H1 (cell line): ENCODE results near the gene L3MBTL1. TPM values are rescaled to one million over a fixed set of nuclear protein-coding genes. Genes with fewer than 3 reads are reported as not detected.

Experiments
- CEBPB ChIP-seq: IDR thresholded peaks from 2 replicates; pipeline ENCODE4 v1.6.1; 2012; ENCODE audit warnings: low read depth, low read length
- CHD2 ChIP-seq: IDR thresholded peaks from 2 replicates; pipeline ENCODE4 v1.6.1; 2012; ENCODE audit warnings: low read length, improper control_type of control experiment
- CHD7 ChIP-seq: fragments of 300-600 bp; sonication (generic); IDR thresholded peaks from 2 replicates; pipeline ENCODE4 v1.7.1; 2012; ENCODE audit warnings: low read length, moderate library complexity, mild to moderate bottlenecking, inconsistent platforms; ENCODE audit not compliant: insufficient replicate concordance
- CREB1 ChIP-seq: IDR thresholded peaks from 2 replicates; pipeline ENCODE4 v1.6.1; 2012; ENCODE audit warnings: inconsistent platforms
- JUND ChIP-seq: IDR thresholded peaks from 2 replicates; pipeline ENCODE4 v1.6.1; 2011; ENCODE audit warnings: mild to moderate bottlenecking, improper control_type of control experiment, low read length
- KDM4A ChIP-seq: IDR thresholded peaks from one replicate; pipeline ENCODE4 v1.7.1; 2012; ENCODE audit warnings: low read depth, mild to moderate bottlenecking, moderate library complexity, low read length, inconsistent platforms; ENCODE audit not compliant: severe bottlenecking
- NANOG ChIP-seq: IDR thresholded peaks from 2 replicates; pipeline ENCODE4 v1.6.1; 2011; ENCODE audit warnings: low read length, low read depth, mild to moderate bottlenecking, inconsistent platforms; ENCODE audit not compliant: insufficient read depth, poor library complexity, severe bottlenecking
- NRF1 ChIP-seq: IDR thresholded peaks from 2 replicates; pipeline ENCODE4 v1.6.1; 2011; ENCODE audit warnings: mild to moderate bottlenecking, low read depth, low read length, improper control_type of control experiment
- POU5F1 ChIP-seq: IDR thresholded peaks from 2 replicates; pipeline ENCODE4 v1.6.1; 2011; ENCODE audit warnings: low read depth, mild to moderate bottlenecking, low read length, moderate library complexity
- RAD21 ChIP-seq, 2 experiments: IDR thresholded peaks in 1 of 2; conservative IDR thresholded peaks in 1 of 2; 2 replicates each; pipeline ENCODE4 v1.6.1; 2011; ENCODE audit warnings: low read depth in 2 of 2, low read length in 2 of 2, improper control_type of control experiment in 1 of 2, inconsistent platforms in 1 of 2, mild to moderate bottlenecking in 1 of 2, moderate library complexity in 1 of 2
- SIN3A ChIP-seq, 2 experiments: IDR thresholded peaks in 1 of 2; conservative IDR thresholded peaks in 1 of 2; 2 replicates each; pipeline ENCODE4 v1.6.1; 2011 to 2012; ENCODE audit warnings: low read length in 2 of 2, improper control_type of control experiment in 1 of 2, low read depth in 1 of 2, mild to moderate bottlenecking in 1 of 2
- SIX5 ChIP-seq: IDR thresholded peaks from 2 replicates; pipeline ENCODE4 v1.6.1; 2011; ENCODE audit warnings: mild to moderate bottlenecking, low read depth, low read length
- polyA plus RNA-seq, 7 experiments: library from polyadenylated mRNA; depleted of rRNA in 3 of 7; stranded (reverse) in 5 of 7; unstranded in 2 of 7; fragments of >200 nt in 5 of 7; fragments of 200-250 nt in 2 of 7; gene quantifications; 1 replicate in 5 of 7; 2 replicates in 1 of 7; 4 replicates in 1 of 7; pipeline versions ENCODE4 v1.2.1 to v1.2.3, GENCODE V29; 2011 to 2013; ENCODE audit warnings: missing spikeins in 2 of 7, mixed read lengths in 2 of 7
- total RNA-seq: library from RNA; stranded (reverse); fragmentation: NEBNext Ultra II Directional; extraction: Animal tissue kit (Norgen Biotek cat#: 25700); gene quantifications from 2 replicates; pipeline ENCODE4 v1.2.1, GENCODE V29; 2021

Gene L3MBTL1
- total and polyA plus RNA-seq, 2 of the 8 experiments (the other 6 are each of a cell fraction or from before 2014, with no cell fraction given) = 11.9 to 17.0 TPM

- no peak for TF ChIP-seq CHD7
- no peak for TF ChIP-seq CEBPB
- TF ChIP-seq JUND = no peak
- no peak for TF ChIP-seq SIX5
- TF ChIP-seq CREB1 = no peak
- no peak for TF ChIP-seq NRF1
- TF ChIP-seq KDM4A = no peak
- TF ChIP-seq SIN3A (conservative IDR thresholded peaks at IDR 0.05 in 1 of 2, IDR thresholded peaks at IDR 0.05 in 1 of 2; ENCODE audit: low read depth in 1 of 2, low read length in 2 of 2) = no peak
- TF ChIP-seq RAD21 (IDR thresholded peaks at IDR 0.05 in 1 of 2, conservative IDR thresholded peaks at IDR 0.05 in 1 of 2; ENCODE audit: low read depth in 2 of 2, low read length in 2 of 2) = no peak
- TF ChIP-seq NANOG = no peak
- TF ChIP-seq POU5F1 = no peak
- TF ChIP-seq CHD2 = no peak
Measured at GRCh38 chr20:43506238-43506637, 1.3 kb upstream of the L3MBTL1 start (continued).
